Mesenchymal stem cell (in vitro differentiated cells and primary cell): ENCODE data around the gene MYH13.

Experiments
- DNase-seq: peaks from one replicate; pipeline ENCODE4 v3.0.0-alpha.2; 2013
- H2AFZ ChIP-seq: one replicate; pipeline ENCODE4 v1.6.1; 2013; ENCODE audit warnings: low read depth, mild to moderate bottlenecking, control low read depth, inconsistent platforms, low read length, moderate library complexity
- H2AK5ac ChIP-seq: 2 replicates; pipeline ENCODE4 v1.6.1; 2013; ENCODE audit warnings: low read length, moderate library complexity, mild to moderate bottlenecking, inconsistent platforms; ENCODE audit not compliant: severe bottlenecking
- H2BK120ac ChIP-seq: one replicate; pipeline ENCODE4 v1.6.1; 2013; ENCODE audit warnings: low read depth, mild to moderate bottlenecking, inconsistent platforms, low read length, moderate library complexity
- H2BK12ac ChIP-seq, 2 experiments: one replicate each; pipeline ENCODE4 v1.6.1; 2013; ENCODE audit warnings: inconsistent platforms in 2 of 2, low read length in 2 of 2, mild to moderate bottlenecking in 2 of 2, moderate library complexity in 2 of 2, control low read depth in 1 of 2
- H2BK15ac ChIP-seq: one replicate; pipeline ENCODE4 v1.6.1; 2013; ENCODE audit warnings: mild to moderate bottlenecking, low read depth, inconsistent platforms; ENCODE audit not compliant: poor library complexity, severe bottlenecking
- H2BK5ac ChIP-seq: 2 replicates; pipeline ENCODE4 v1.6.1; 2013; ENCODE audit warnings: low read depth, mild to moderate bottlenecking, low read length, control low read depth, inconsistent platforms; ENCODE audit not compliant: poor library complexity, severe bottlenecking
- H3K14ac ChIP-seq, 2 experiments: one replicate each; pipeline ENCODE4 v1.6.1; 2013; ENCODE audit warnings: inconsistent platforms in 2 of 2, low read length in 2 of 2, control low read depth in 1 of 2, mild to moderate bottlenecking in 1 of 2, moderate library complexity in 1 of 2
- H3K18ac ChIP-seq, 2 experiments: one replicate each; pipeline ENCODE4 v1.6.1; 2013; ENCODE audit warnings: inconsistent platforms in 2 of 2, low read length in 2 of 2, control low read depth in 1 of 2, low read depth in 1 of 2, mild to moderate bottlenecking in 1 of 2
- H3K23ac ChIP-seq, 2 experiments: one replicate each; pipeline ENCODE4 v1.6.1; 2013; ENCODE audit warnings: inconsistent platforms in 2 of 2, low read length in 2 of 2, mild to moderate bottlenecking in 2 of 2, moderate library complexity in 2 of 2, control low read depth in 1 of 2
- H3K27ac ChIP-seq: 2 replicates; pipeline ENCODE4 v1.5.1; 2013; ENCODE audit warnings: mild to moderate bottlenecking, moderate library complexity, low read length, control low read depth, inconsistent platforms; ENCODE audit not compliant: poor library complexity, severe bottlenecking
- H3K27me3 ChIP-seq, 2 experiments: 2 replicates each; pipeline versions ENCODE4 v1.6.1 to v1.7.0; 2013; ENCODE audit warnings: low read length in 2 of 2, mild to moderate bottlenecking in 2 of 2, moderate library complexity in 2 of 2, control low read depth in 1 of 2, inconsistent platforms in 1 of 2; ENCODE audit not compliant: control insufficient read depth in 1 of 2, insufficient read depth in 1 of 2
- H3K36me3 ChIP-seq, 2 experiments: 2 replicates each; pipeline versions ENCODE4 v1.6.1 to v1.7.0; 2013; ENCODE audit warnings: low read length in 2 of 2, control low read depth in 1 of 2, inconsistent platforms in 1 of 2, low read depth in 1 of 2, mild to moderate bottlenecking in 1 of 2; ENCODE audit not compliant: insufficient read depth in 2 of 2, control insufficient read depth in 1 of 2
- H3K4ac ChIP-seq, 2 experiments: one replicate each; pipeline ENCODE4 v1.6.1; 2013; ENCODE audit warnings: inconsistent platforms in 2 of 2, low read length in 2 of 2, mild to moderate bottlenecking in 2 of 2, moderate library complexity in 2 of 2, control low read depth in 1 of 2, low read depth in 1 of 2
- H3K4me1 ChIP-seq: 2 replicates; pipeline ENCODE4 v1.6.1; 2013; ENCODE audit warnings: low read depth, low read length, control low read depth; ENCODE audit not compliant: control insufficient read depth, insufficient read depth
- H3K4me2 ChIP-seq: 2 replicates; pipeline ENCODE4 v1.6.1; 2013; ENCODE audit warnings: low read length, mild to moderate bottlenecking, inconsistent platforms; ENCODE audit not compliant: poor library complexity, severe bottlenecking
- H3K4me3 ChIP-seq, 2 experiments: 2 replicates each; pipeline versions ENCODE4 v1.5.1 to v1.7.0; 2013; ENCODE audit warnings: low read length in 2 of 2, mild to moderate bottlenecking in 2 of 2, control low read depth in 1 of 2, low read depth in 1 of 2; ENCODE audit not compliant: insufficient read depth in 1 of 2
- H3K79me1 ChIP-seq: replicated peaks from 2 replicates; pipeline ENCODE4 v1.6.1; 2013; ENCODE audit warnings: mild to moderate bottlenecking, control low read depth, low read length, inconsistent platforms; ENCODE audit not compliant: poor library complexity, severe bottlenecking
- H3K9ac ChIP-seq: 2 replicates; pipeline ENCODE4 v1.7.0; 2013; ENCODE audit warnings: mild to moderate bottlenecking, low read length, moderate library complexity
- H3K9me3 ChIP-seq: 2 replicates; pipeline ENCODE4 v1.7.0; 2013; ENCODE audit warnings: mild to moderate bottlenecking, low read length; ENCODE audit not compliant: control insufficient read depth
- H4K8ac ChIP-seq: one replicate; pipeline ENCODE4 v1.6.1; 2013; ENCODE audit warnings: inconsistent platforms, mild to moderate bottlenecking, low read length, moderate library complexity
- H4K91ac ChIP-seq: one replicate; pipeline ENCODE4 v1.6.1; 2013; ENCODE audit warnings: mild to moderate bottlenecking, low read length, inconsistent platforms
- WGBS: methylation state at CpG from one replicate; pipeline ENCODE4 v1.1.7; 2013; ENCODE audit warnings: mixed read lengths; 5-methylcytosine and 5-hydroxymethylcytosine counted together

The MYH13 gene

GRCh38 chr17:10368561-10368960 is 4.2 kb downstream of the MYH13 start:
- H3K9me3 ChIP-seq, result no peaks in the 10 kb centered on the region
- H4K8ac ChIP-seq, result no peak overlapping the region
- H3K4me3 ChIP-seq, result no peak overlapping the region
- H3K36me3 ChIP-seq, result no peaks in the 10 kb centered on the region
- no peak overlapping the region for H3K4ac ChIP-seq
- H4K91ac ChIP-seq, result no peak overlapping the region
- H2BK5ac ChIP-seq, result no peak overlapping the region
- 83% methylated on average over 1 of the region's 3 CpGs for WGBS
- no peak overlapping the region for H3K23ac ChIP-seq
- no peak overlapping the region for H3K4me2 ChIP-seq
- no peak overlapping the region for H3K18ac ChIP-seq
- H3K9ac ChIP-seq, result no peak overlapping the region
- peaks cover 5 to 7% of the 10 kb centered on the region in 2 experiments for H3K27me3 ChIP-seq
- H3K14ac ChIP-seq, result no peak overlapping the region
- DNase-seq, result no peak
- no peaks in the 10 kb centered on the region for H3K4me1 ChIP-seq
- no peak overlapping the region for H2BK120ac ChIP-seq
- H2BK15ac ChIP-seq, result no peak overlapping the region
- no peak overlapping the region for H2BK12ac ChIP-seq
- no peak overlapping the region for H2AK5ac ChIP-seq
- H2AFZ ChIP-seq, result no peak overlapping the region
- no peaks in the 10 kb centered on the region for H3K79me1 ChIP-seq
- no peak overlapping the region for H3K27ac ChIP-seq

DNA sequence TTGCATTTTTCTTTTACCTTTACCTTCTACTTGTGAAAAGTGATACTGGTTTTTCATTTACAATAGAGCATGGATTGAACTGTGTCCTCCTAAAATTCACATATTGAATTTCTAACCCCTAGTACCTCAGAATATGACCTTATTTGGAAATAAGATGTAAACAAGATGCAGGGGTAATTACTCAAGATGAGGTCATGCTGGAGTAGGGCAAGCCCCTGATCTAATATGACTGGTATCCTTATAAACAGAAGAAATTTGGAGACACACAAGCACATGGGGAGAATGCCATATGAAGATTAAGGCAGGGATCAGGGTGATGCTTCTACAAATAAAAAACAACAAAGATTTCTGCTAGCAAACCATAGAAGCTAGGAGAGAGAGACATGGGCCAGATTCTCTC is 12.2 kb downstream of the MYH13 start:
- Histone ChIP-seq H2AFZ (no peak overlapping the region), H3K18ac (no peak overlapping the region), H4K8ac (no peak overlapping the region), H4K91ac (no peak overlapping the region), H2BK5ac (no peak overlapping the region), H3K4me3 (no peak overlapping the region), H3K27ac (no peak overlapping the region), H3K23ac (no peak overlapping the region), H2BK15ac (no peak overlapping the region), H3K79me1 (no peaks in the 10 kb centered on the region), H2BK120ac (no peak overlapping the region), H3K27me3 (peaks cover 0 to 5% of the 10 kb centered on the region in 2 experiments), H3K14ac (no peak overlapping the region), H3K9ac (no peak overlapping the region), H3K9me3 (no peaks in the 10 kb centered on the region), H3K4me1 (no peaks in the 10 kb centered on the region), H2AK5ac (no peak overlapping the region), H3K4me2 (no peak overlapping the region), H3K36me3 (no peaks in the 10 kb centered on the region), H2BK12ac (no peak overlapping the region), H3K4ac (no peak overlapping the region)
- DNase-seq, result no peak

DNA sequence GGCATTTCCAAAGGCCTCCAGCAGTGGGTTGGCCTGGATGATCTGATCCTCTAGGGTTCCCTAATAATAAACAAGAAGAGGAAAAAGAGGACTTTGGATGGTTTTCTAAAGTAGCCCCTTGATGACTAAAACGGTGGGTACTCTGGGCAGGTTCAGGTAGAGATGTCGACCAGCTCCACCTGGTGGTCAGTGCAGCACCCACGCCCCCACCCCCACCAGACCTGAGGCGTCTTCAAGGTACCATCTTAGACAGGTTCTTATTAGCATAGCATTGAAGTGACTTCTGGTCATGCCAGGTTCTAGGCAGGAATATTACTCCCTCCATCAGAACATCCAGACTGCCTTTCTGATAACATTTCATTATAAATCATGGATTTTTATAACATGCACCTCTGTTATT is 15.0 kb downstream of the MYH13 start:
- no peak overlapping the region for H3K18ac ChIP-seq
- H3K4ac ChIP-seq, result no peak overlapping the region
- no peak overlapping the region for H2BK15ac ChIP-seq
- no peak overlapping the region for H3K4me2 ChIP-seq
- no peak overlapping the region for H3K27ac ChIP-seq
- no peak overlapping the region for H2BK5ac ChIP-seq
- H3K14ac ChIP-seq, result no peak overlapping the region
- no peak overlapping the region for H2BK120ac ChIP-seq
- H2AK5ac ChIP-seq, result no peak overlapping the region
- H3K36me3 ChIP-seq, result no peaks in the 10 kb centered on the region
- no peak overlapping the region for H3K23ac ChIP-seq
- H2BK12ac ChIP-seq, result no peak overlapping the region
- no peak overlapping the region for H4K91ac ChIP-seq
- H3K4me3 ChIP-seq, result no peak overlapping the region
- H3K27me3 ChIP-seq, result no peaks in the 10 kb centered on the region
- DNase-seq, result no peak
- no peaks in the 10 kb centered on the region for H3K79me1 ChIP-seq
- no peak overlapping the region for H2AFZ ChIP-seq
- H3K9ac ChIP-seq, result no peak overlapping the region
- H3K9me3 ChIP-seq, result no peaks in the 10 kb centered on the region
- no peak overlapping the region for H4K8ac ChIP-seq
- H3K4me1 ChIP-seq, result no peaks in the 10 kb centered on the region
- 26% methylated on average over 4 of the region's 4 CpGs for WGBS

GRCh38 chr17:10354651-10355050 is 18.2 kb downstream of the MYH13 start:
- Histone ChIP-seq H2BK5ac (no peak overlapping the region), H2AK5ac (no peak overlapping the region), H3K4ac (no peak overlapping the region), H4K8ac (no peak overlapping the region), H4K91ac (no peak overlapping the region), H3K4me1 (no peaks in the 10 kb centered on the region), H3K9me3 (no peaks in the 10 kb centered on the region), H2BK15ac (no peak overlapping the region), H3K27me3 (no peaks in the 10 kb centered on the region), H3K27ac (no peak overlapping the region), H3K14ac (no peak overlapping the region), H3K4me3 (no peak overlapping the region), H2BK120ac (no peak overlapping the region), H2BK12ac (no peak overlapping the region), H3K36me3 (no peaks in the 10 kb centered on the region), H3K18ac (no peak overlapping the region), H2AFZ (no peak overlapping the region), H3K23ac (no peak overlapping the region), H3K9ac (no peak overlapping the region), H3K4me2 (no peak overlapping the region), H3K79me1 (no peaks in the 10 kb centered on the region)
- DNase-seq, result no peak
- 75% methylated on average over 7 of the region's 9 CpGs for WGBS
